GM20000 (cell line): Measurements from ENCODE around the gene LRRC42.
"Not testable (repeated sequence)": the region's sequence is repeated elsewhere in the genome, so short reads cannot be mapped to it uniquely, and the experiment has no call there.

Experiments used
- DNase-seq: peaks from one replicate; pipeline ENCODE4 v3.0.0; 2012; ENCODE audit warnings: low spot score
- CTCF ChIP-seq: IDR thresholded peaks from 2 replicates; pipeline ENCODE4 v1.5.1; 2012; ENCODE audit warnings: mild to moderate bottlenecking, control low read depth; ENCODE audit errors: extremely low read depth, missing control alignments

Gene LRRC42

GRCh38 chr1:53986458-53986857, 40.3 kb downstream of the LRRC42 start:
- no peak for DNase-seq
- TF ChIP-seq CTCF: no peak

- no peak for DNase-seq
- TF ChIP-seq CTCF: no peak
Measured at GRCh38 chr1:53987880-53988279, 41.7 kb downstream of the LRRC42 start.

GRCh38 chr1:53992085-53992874, 46.1 kb downstream of the LRRC42 start:
- no peak for TF ChIP-seq CTCF
- no peak for DNase-seq

GRCh38 chr1:53994516-53994915, 48.4 kb downstream of the LRRC42 start:
- not testable (repeated sequence) for DNase-seq

GRCh38 chr1:53995683-53996082, 49.5 kb downstream of the LRRC42 start:
- no peak for DNase-seq
- TF ChIP-seq CTCF: no peak

GRCh38 chr1:53998223-53998622, 52.1 kb downstream of the LRRC42 start:
- DNase-seq: no peak
- no peak for TF ChIP-seq CTCF

- DNase-seq: no peak
- no peak for TF ChIP-seq CTCF
Measured at GRCh38 chr1:53999920-54000319, 53.8 kb downstream of the LRRC42 start.

GRCh38 chr1:54001591-54001990, 55.4 kb downstream of the LRRC42 start:
- no peak for DNase-seq
- TF ChIP-seq CTCF: no peak
